Putamen (tissue), 1 donor: Measurements from ENCODE around the gene TRPC4.
"Not testable (repeated sequence)": the region's sequence is repeated elsewhere in the genome, so short reads cannot be mapped to it uniquely, and the experiment has no call there.

ENCODE experiments used
- DNase-seq: peaks from one replicate; pipeline ENCODE4 v3.0.0-alpha.2; 2016; ENCODE audit warnings: low spot score

The TRPC4 gene

GRCh38 chr13:37601648-37602440, 267.7 kb downstream of the TRPC4 start:
- no peak for DNase-seq

- DNase-seq, result no peak
These were observed 270.1 kb downstream of the TRPC4 start for GRCh38 chr13:37599519-37599918.

- DNase-seq, result no peak
These were observed 271.0 kb downstream of the TRPC4 start, which contains the start of gene POSTN for GRCh38 chr13:37598597-37598996. POSTN (minus strand) TSS chr13:37598768; CDS start chr13:37598726, 42 bp downstream.

- DNase-seq, result no peak
These were observed 272.0 kb downstream of the TRPC4 start for GRCh38 chr13:37597477-37598025.

GRCh38 chr13:37596805-37597204, 272.8 kb downstream of the TRPC4 start:
- no peak for DNase-seq

- DNase-seq, result no peak
These were observed 274.4 kb downstream of the TRPC4 start for GRCh38 chr13:37595162-37595561.

GRCh38 chr13:37594550-37594949, 275.0 kb downstream of the TRPC4 start:
- DNase-seq, result no peak

GRCh38 chr13:37589381-37589780, 280.2 kb downstream of the TRPC4 start:
- DNase-seq, result not testable (repeated sequence)

GRCh38 chr13:37587236-37587635, 282.3 kb downstream of the TRPC4 start:
- no peak for DNase-seq
